Fibroblast of pulmonary artery (primary cell): Measurements from ENCODE around the gene HIPK3.
"Not testable (repeated sequence)": the region's sequence is repeated elsewhere in the genome, so short reads cannot be mapped to it uniquely, and the experiment has no call there.

ENCODE experiments used
- DNase-seq: peaks from one replicate; pipeline ENCODE4 v3.0.0-alpha.2; 2010; ENCODE audit warnings: low read depth
- H3K4me3 ChIP-seq: replicated peaks from 2 replicates; pipeline ENCODE4 v1.5.1; 2011; ENCODE audit warnings: low read depth, mild to moderate bottlenecking, control low read depth, low read length, moderate library complexity
- TF ChIP-seq, protein P1 (sequence below): IDR thresholded peaks from 2 replicates; pipeline ENCODE4 v1.5.1; 2011; ENCODE audit warnings: mild to moderate bottlenecking, control low read depth, low read length, inconsistent platforms; ENCODE audit errors: missing control alignments

Gene HIPK3

DNA sequence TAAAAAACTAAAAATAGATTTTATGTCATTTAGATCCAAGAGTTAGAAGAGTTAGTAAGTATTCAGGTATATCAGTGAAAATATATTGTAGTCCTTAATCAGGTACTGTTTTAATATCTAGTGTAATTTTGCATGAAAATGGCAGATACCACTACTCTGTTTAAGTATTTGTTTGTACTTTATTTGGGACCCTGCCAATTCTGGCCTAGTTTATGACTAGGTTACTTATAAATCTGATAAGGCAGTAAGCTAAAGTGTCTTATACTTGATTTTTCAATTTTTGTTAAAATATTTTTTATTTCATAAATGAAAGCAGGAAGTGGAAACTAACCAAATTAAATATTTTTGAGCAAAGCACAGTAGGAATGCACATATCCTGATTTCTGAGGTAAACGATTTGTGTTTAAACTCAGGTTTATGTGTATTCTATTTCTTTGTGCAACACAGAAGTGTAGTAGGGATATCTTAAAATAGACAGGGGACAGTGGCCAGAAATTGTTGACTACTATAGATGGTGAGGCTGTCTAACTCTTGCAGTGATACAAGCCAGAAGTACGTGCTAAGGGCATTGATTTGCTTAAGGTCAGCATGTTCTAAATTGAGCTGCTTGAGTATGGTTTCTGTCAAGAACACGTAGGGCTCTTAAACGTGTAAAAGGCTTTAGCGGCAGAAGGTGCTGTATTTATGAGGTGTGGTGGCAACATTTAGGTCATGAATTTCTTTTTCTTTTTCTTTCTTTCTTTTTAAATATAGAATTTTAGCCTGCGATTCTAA lies 34.0 kb downstream of the HIPK3 start:
- H3K4me3 ChIP-seq = no peak overlapping the region
- peak; percentile 28 for DNase-seq
- TF ChIP-seq, protein P1, sequence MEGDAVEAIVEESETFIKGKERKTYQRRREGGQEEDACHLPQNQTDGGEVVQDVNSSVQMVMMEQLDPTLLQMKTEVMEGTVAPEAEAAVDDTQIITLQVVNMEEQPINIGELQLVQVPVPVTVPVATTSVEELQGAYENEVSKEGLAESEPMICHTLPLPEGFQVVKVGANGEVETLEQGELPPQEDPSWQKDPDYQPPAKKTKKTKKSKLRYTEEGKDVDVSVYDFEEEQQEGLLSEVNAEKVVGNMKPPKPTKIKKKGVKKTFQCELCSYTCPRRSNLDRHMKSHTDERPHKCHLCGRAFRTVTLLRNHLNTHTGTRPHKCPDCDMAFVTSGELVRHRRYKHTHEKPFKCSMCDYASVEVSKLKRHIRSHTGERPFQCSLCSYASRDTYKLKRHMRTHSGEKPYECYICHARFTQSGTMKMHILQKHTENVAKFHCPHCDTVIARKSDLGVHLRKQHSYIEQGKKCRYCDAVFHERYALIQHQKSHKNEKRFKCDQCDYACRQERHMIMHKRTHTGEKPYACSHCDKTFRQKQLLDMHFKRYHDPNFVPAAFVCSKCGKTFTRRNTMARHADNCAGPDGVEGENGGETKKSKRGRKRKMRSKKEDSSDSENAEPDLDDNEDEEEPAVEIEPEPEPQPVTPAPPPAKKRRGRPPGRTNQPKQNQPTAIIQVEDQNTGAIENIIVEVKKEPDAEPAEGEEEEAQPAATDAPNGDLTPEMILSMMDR = no peak

DNA sequence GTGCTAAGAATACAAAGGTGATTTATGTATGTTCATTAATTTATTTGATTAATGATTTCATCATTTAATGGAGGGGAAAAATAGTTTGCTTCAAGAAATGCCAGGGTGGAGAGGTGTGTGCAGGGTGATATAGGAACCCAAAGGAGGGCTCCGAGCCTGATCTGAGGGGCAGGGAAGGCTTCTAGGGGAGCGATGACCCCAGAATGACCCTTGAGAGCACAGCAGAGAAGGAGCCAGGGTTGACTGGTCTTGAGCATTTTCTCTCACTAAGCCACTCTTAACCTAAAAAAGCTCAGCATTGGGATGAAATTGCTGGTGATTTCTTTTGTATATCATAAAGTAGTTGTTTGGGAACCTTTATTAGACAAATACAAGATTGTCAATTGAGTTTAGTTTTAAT lies 35.1 kb downstream of the HIPK3 start:
- DNase-seq = no peak
- no peak overlapping the region for H3K4me3 ChIP-seq
- TF ChIP-seq, protein P1 = no peak

DNA sequence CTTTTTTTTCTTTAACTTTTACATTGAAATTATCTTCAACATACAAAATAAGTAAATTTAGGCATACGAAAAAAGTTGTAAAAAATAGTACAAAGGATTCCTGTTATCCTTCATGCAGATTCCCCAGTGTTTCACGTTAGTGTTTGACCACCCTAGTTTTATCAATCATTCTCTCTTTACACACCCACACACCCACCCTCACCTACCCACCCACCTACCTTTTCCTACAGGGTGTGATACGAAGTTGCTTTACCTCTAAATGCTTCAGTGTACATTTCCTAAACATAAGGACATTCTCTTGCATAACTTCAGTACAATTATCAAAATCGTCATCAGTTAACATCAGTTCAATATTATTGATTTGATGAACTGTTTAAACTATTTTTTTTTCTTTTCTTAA lies 37.0 kb downstream of the HIPK3 start:
- TF ChIP-seq, protein P1 = no peak
- no peak overlapping the region for H3K4me3 ChIP-seq
- no peak for DNase-seq

DNA sequence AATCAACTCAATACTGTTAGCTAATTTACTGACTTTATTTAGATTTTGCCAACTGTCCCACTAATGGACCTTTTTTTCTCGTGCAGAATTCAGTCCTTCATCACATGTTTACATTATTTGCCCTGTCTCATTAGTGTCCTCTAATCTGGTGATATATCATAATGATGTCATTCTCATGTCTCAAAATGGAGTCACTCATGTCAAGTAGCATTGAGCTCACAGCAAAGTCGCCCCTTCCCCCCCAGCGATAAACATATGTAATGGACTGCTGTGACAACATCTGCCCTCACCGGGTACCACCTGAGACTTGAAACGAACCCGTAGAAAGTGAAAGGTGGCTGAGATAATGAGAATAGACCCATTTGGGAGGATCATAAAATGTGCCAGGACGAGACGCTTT lies 37.6 kb downstream of the HIPK3 start:
- H3K4me3 ChIP-seq = no peak overlapping the region
- no peak for DNase-seq
- TF ChIP-seq, protein P1 = no peak

DNA sequence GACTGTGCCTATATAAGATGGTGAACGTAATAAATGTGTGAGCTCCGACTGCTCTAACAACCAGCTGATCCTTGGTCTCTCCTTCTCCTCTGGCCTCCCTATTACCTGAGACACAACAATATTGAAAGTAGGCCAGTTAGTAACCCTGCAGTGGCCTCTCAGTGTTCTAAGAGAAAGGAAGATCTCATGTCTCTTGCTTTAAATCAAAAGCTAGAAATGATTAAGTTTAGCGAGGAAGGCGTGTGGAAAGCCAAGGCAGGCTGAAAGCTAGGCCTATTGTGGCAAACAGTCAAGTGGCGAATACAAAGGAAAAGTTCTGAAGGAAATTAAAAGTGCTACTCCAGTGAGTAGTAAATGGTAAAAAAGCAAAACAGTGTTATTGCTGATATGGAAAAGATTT lies 39.5 kb downstream of the HIPK3 start:
- TF ChIP-seq, protein P1 = no peak
- H3K4me3 ChIP-seq = no peak overlapping the region
- DNase-seq = no peak

DNA sequence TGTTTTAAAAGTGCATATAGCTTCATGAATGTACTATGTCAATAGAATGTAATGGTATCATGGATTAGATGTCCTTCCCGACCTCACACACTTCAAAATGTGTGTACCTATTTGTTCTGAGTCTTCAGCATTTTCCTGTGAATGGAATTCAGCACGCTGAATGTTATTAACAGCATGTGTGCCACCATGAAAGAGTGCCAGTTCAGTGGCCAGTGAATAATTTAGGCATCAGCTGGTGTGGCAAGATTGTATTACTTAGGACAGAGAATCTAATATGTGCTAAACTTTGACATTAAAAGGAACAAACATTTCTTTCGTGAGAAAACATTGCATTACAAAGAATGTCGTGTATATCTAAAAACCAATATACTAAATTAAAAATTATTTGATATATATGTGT lies 46.4 kb downstream of the HIPK3 start:
- H3K4me3 ChIP-seq = no peak overlapping the region
- no peak for DNase-seq
- TF ChIP-seq, protein P1 = no peak

DNA sequence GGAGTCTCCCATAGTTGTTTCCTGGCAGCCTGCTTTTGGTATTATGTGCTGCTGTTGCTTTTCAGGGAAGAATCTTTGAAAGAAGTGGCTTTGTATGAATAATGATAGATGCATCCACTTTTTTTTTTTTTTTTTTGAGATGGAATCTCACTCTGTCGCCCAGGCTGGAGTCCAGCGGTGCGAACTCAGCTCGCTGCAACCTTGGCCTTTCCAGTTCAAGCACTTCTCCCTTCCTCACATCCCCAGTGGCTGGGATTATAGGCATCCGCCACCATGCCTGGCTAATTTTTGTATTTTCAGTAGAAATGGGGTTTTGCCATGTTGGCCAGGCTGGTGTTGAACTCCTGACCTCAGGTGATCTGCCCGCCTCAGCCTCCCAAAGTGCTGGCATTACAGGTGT lies 49.6 kb downstream of the HIPK3 start:
- H3K4me3 ChIP-seq, DNase-seq: not testable (repeated sequence)
